ENCODE results near the gene CRKL. TPM values are rescaled to one million over a fixed set of nuclear protein-coding genes. Genes with fewer than 3 reads are reported as not detected.
"Not testable (repeated sequence)": the region's sequence is repeated elsewhere in the genome, so short reads cannot be mapped to it uniquely, and the experiment has no call there.

CRKL gene
- total RNA-seq, 1 donor from 2014 or later = 91.0 TPM

DNA sequence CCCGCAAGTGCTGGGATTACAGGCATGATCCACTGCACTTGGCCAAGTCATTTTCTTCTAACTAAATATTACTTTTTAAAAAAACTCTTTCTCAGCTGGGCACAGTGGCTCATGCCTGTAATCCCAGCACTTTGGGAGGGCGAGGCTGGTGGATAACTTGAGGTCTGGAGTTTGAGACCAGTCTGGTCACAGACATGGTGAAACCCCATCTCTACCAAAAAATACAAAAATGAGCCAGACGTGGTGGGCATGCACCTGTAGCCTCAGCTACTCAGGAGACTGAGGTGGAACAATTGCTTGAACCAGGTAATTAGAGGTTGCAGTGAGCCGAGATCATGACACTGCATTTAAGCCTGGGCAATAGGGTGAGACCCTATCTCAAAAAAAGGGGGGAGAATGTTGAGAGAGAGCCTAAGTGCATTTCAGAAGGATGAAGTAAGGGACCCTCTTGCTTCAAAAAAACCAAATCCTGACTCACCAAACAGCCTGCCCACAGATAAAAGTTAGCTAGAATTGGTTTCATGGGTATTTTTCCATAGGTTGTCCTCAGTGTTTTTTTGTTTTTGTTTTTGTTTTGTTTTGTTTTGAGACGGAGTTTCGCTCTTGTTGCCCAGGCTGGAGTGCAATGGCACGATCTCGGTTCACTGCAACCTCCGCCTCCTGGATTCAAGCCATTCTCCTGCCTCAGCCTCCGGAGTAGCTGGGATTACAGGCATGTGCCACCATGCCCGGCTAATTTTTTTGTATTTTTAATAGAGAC lies 18.8 kb downstream of the CRKL start:
- H3K27ac ChIP-seq; H3K4me2 ChIP-seq; H3F3A ChIP-seq (ENCODE audit: low read depth); H2AFZ ChIP-seq (replicated peaks); H3K4me3 Mint-ChIP-seq; DNase-seq (ENCODE audit: low spot score); H3K9me3 Mint-ChIP-seq; H3K4me3 ChIP-seq; H3K4me1 ChIP-seq; H3K27me3 Mint-ChIP-seq (ENCODE audit: insufficient read depth, low read depth); H3K9ac ChIP-seq; H3K27me3 ChIP-seq; H3K9me3 ChIP-seq (ENCODE audit: low read depth); H3K27ac Mint-ChIP-seq: not testable (repeated sequence)
- peaks cover 100% of the 10 kb centered on the region for H4K20me1 ChIP-seq (ENCODE audit: low read depth)
- Mint-ChIP-seq H3K36me3 (peaks cover 44% of the 10 kb centered on the region), H3K4me1 (peaks cover 14% of the 10 kb centered on the region)
- H3K36me3 ChIP-seq = peaks cover 16% of the 10 kb centered on the region
- H3K79me2 ChIP-seq (ENCODE audit: low read depth) = peaks cover 100% of the 10 kb centered on the region

DNA sequence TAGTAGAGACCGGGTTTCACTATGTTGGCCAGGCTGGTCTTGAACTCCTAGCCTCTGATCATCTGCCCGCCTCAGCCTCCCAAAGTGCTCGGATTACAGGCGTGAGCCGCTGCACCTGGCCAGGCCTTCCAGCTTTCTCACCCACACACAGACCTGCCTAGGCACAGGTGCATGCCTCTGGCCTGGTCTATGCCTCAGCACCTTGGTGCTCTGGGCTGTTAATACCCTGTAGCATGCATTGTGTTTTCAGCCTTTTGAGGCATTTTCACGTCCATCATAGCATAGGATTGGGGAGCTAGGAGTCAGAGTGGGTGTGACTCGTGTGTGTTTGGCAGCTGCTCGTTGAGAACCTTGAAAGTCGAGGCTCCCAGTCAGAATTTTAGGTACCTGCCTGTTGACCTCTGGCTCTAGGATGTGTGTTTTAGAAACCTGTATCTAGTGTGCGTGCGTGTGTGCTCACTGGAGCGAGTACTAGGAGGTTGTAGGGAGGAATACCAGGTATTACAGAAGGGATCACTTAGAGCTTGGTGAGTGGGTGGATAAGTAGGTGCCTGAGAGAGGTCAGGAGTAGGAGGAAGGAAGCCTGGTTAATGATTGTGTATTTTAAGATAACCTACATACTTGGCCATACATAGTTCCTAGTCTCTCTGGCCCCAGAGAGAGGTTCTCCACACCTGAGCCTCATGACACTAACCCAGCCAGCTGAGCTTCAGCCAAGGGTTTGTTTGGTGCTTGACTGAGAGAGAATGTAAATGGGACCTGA lies 20.0 kb downstream of the CRKL start:
- Histone ChIP-seq H3F3A (ENCODE audit: low read depth) (peaks cover 6% of the 10 kb centered on the region), H3K36me3 (peaks cover 16% of the 10 kb centered on the region), H3K4me2 (no peak overlapping the region), H3K4me1 (no peaks in the 10 kb centered on the region), H3K9me3 (ENCODE audit: low read depth) (no peaks in the 10 kb centered on the region), H3K79me2 (ENCODE audit: low read depth) (peaks cover 100% of the 10 kb centered on the region), H3K27ac (no peak overlapping the region), H3K4me3 (no peak overlapping the region), H3K27me3 (no peaks in the 10 kb centered on the region), H3K9ac (no peak overlapping the region), H4K20me1 (ENCODE audit: low read depth) (peaks cover 98% of the 10 kb centered on the region), H2AFZ (replicated peaks) (no peak overlapping the region)
- Mint-ChIP-seq H3K4me1 (peaks cover 14% of the 10 kb centered on the region), H3K4me3 (no peak overlapping the region), H3K36me3 (peaks cover 49% of the 10 kb centered on the region), H3K27me3 (ENCODE audit: insufficient read depth, low read depth) (peaks cover 3% of the 10 kb centered on the region), H3K27ac (no peak overlapping the region), H3K9me3 (no peaks in the 10 kb centered on the region)
- TF ChIP-seq EZH2 (IDR thresholded peaks at IDR 0.05) (no peak), EZH2phosphoT487 (IDR thresholded peaks at IDR 0.05) (no peak)
- TF ChIP-seq, protein P1, sequence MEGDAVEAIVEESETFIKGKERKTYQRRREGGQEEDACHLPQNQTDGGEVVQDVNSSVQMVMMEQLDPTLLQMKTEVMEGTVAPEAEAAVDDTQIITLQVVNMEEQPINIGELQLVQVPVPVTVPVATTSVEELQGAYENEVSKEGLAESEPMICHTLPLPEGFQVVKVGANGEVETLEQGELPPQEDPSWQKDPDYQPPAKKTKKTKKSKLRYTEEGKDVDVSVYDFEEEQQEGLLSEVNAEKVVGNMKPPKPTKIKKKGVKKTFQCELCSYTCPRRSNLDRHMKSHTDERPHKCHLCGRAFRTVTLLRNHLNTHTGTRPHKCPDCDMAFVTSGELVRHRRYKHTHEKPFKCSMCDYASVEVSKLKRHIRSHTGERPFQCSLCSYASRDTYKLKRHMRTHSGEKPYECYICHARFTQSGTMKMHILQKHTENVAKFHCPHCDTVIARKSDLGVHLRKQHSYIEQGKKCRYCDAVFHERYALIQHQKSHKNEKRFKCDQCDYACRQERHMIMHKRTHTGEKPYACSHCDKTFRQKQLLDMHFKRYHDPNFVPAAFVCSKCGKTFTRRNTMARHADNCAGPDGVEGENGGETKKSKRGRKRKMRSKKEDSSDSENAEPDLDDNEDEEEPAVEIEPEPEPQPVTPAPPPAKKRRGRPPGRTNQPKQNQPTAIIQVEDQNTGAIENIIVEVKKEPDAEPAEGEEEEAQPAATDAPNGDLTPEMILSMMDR (IDR thresholded peaks at IDR 0.05) = no peak
- no peak for DNase-seq (ENCODE audit: low spot score)

DNA sequence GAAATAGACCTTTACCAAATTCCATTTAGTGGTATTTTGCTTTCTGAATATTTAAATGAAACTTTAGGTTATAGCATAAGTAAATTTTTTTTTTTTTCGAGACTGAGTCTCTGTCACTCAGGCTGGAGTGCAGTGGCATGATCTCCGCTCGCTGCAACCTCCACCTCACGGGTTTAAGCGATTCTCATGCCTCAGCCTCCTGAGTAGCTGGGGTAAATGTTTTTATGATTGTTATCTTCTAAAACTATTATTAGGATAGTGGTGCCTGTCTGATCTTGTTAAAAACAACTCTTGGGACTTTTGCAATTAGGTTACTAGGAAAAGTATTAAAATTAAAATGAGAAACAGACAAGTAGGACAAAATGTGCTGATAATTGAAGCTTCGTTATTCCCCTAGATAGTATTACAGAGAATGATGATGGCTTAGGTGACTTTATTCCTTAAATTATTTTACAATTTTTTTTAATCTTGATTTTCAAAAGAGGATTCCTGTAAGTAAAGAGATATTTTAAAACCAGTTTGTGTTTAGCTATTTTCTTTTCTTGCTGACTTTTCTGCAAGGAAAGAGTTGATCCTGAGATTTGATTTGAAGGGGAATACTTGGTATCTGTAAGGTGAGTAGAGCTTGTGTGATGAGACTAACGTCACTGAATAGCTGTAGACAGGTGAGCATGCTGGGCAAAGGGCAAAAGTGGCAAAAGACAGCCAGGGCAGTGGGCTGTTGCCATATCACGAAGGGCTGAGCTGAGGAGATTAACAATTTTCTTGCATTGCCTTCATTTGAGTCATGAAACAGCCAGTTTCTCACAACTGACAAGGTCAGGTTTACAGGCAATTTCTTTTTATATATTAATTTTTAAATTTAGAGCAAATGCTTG lies 20.8 kb downstream of the CRKL start:
- peaks cover 98% of the 10 kb centered on the region for H4K20me1 ChIP-seq (ENCODE audit: low read depth)
- Mint-ChIP-seq H3K27me3 (ENCODE audit: insufficient read depth, low read depth) (peaks cover 3% of the 10 kb centered on the region), H3K4me1 (peaks cover 14% of the 10 kb centered on the region), H3K36me3 (peaks cover 50% of the 10 kb centered on the region), H3K9me3 (no peaks in the 10 kb centered on the region), H3K27ac (no peak overlapping the region), H3K4me3 (no peak overlapping the region)
- no peak for DNase-seq (ENCODE audit: low spot score)
- H3K9me3 ChIP-seq (ENCODE audit: low read depth) = no peaks in the 10 kb centered on the region
- H3K36me3 ChIP-seq = peaks cover 16% of the 10 kb centered on the region
- H3K4me1 ChIP-seq = no peaks in the 10 kb centered on the region
- no peak overlapping the region for H3K4me2 ChIP-seq
- H3K79me2 ChIP-seq (ENCODE audit: low read depth) = peaks cover 100% of the 10 kb centered on the region
- no peaks in the 10 kb centered on the region for H3K27me3 ChIP-seq
- H3F3A ChIP-seq (ENCODE audit: low read depth) = peaks cover 6% of the 10 kb centered on the region
- H3K9ac ChIP-seq = no peak overlapping the region
- no peak overlapping the region for H3K4me3 ChIP-seq
- H3K27ac ChIP-seq = no peak overlapping the region
- TF ChIP-seq EZH2 (IDR thresholded peaks at IDR 0.05) = no peak
- H2AFZ ChIP-seq (replicated peaks) = no peak overlapping the region

DNA sequence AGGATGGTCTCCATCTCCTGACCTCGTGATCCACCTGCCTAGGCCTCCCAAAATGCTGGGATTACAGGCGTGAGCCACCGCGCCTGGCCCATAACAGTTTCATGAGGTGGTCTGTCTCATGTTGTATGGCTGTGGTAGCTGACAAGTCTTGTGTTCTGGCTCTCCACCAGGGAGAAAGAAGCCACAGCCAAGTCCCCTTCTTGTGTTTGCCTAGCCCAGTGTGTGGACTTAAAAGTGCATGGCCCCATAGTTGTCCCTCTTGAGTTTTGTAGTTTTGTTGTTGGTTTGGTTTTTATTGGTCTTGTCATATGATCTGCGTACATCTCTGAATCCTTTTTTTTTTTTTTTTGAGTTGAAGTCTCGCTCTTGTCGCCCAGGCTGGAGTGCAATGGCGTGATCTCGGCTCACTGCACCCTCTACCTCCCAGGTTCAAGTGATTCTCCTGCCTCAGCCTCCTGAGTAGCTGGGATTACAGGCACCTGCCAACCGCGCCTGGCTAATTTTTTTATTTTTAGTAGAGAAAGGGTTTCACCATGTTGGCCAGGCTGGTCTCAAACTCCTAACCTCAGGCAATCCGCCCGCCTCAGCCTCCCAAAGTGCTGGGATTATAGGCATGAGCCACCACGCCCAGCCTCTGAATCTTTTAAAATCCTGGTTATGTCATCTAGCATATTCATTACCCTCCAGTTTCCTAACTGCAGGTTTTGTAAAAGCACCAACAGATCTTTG lies 22.4 kb downstream of the CRKL start:
- Histone ChIP-seq H3K27ac (peak overlapping the region; percentile 11), H4K20me1 (ENCODE audit: low read depth) (peaks cover 98% of the 10 kb centered on the region), H3F3A (ENCODE audit: low read depth) (peaks cover 11% of the 10 kb centered on the region), H3K79me2 (ENCODE audit: low read depth) (peaks cover 100% of the 10 kb centered on the region)
- not testable (repeated sequence) for H3K27me3 ChIP-seq; H3K9me3 Mint-ChIP-seq; H2AFZ ChIP-seq (replicated peaks); H3K9me3 ChIP-seq (ENCODE audit: low read depth); H3K27me3 Mint-ChIP-seq (ENCODE audit: insufficient read depth, low read depth); H3K9ac ChIP-seq; DNase-seq (ENCODE audit: low spot score); H3K36me3 ChIP-seq; H3K4me3 ChIP-seq; H3K4me2 ChIP-seq; H3K4me3 Mint-ChIP-seq; H3K27ac Mint-ChIP-seq; H3K4me1 ChIP-seq
- Mint-ChIP-seq H3K4me1 (peaks cover 14% of the 10 kb centered on the region), H3K36me3 (peaks cover 49% of the 10 kb centered on the region)

All from neural progenitor cell (in vitro differentiated cells).